H1 (cell line): ENCODE data around the gene CD34. TPM values are rescaled to one million over a fixed set of nuclear protein-coding genes. Genes with fewer than 3 reads are reported as not detected.

Source experiments
- CTCF ChIA-PET: fragments of 300-600 bp; sonication (Branson Sonifier 250); formaldehyde crosslinking; loops from one replicate; lab custom pipeline; 2021; ENCODE audit not compliant: partially characterized antibody; lab: Charles Lee
- POLR2A ChIA-PET: fragments of 300-600 bp; sonication (Branson Sonifier 250); formaldehyde crosslinking; loops from one replicate; lab custom pipeline; 2021; ENCODE audit warnings: inconsistent platforms; ENCODE audit not compliant: partially characterized antibody; lab: Charles Lee
- DNase-seq, 2 experiments: peaks; one replicate each; pipeline versions ENCODE4 v3.0.0 to v3.0.0-alpha.2; 2010 to 2022; ENCODE audit warnings: low spot score in 2 of 2, low read depth in 1 of 2, mixed read lengths in 1 of 2
- FAIRE-seq: peaks from 2 replicates; lab custom pipeline; 2011; peaks lifted over from hg19 to GRCh38; lab: Jason Lieb, UNC
- H2AFZ ChIP-seq: 2 replicates; pipeline ENCODE4 v1.8.1; 2012; ENCODE audit warnings: low read length, inconsistent platforms
- H2AK5ac ChIP-seq: 2 replicates; pipeline ENCODE4 v1.6.1; 2013; ENCODE audit warnings: low read depth, low read length
- H2BK120ac ChIP-seq: replicated peaks from 2 replicates; pipeline ENCODE3; 2013; ENCODE audit warnings: low read depth, low read length, inconsistent platforms
- H2BK12ac ChIP-seq: 2 replicates; pipeline ENCODE4 v1.6.1; 2013; ENCODE audit warnings: low read depth, low read length
- H2BK15ac ChIP-seq: 2 replicates; pipeline ENCODE4 v1.6.1; 2013; ENCODE audit warnings: low read length
- H2BK20ac ChIP-seq: 2 replicates; pipeline ENCODE4 v1.6.1; 2013; ENCODE audit warnings: low read length
- H2BK5ac ChIP-seq: 2 replicates; pipeline ENCODE4 v1.6.1; 2013; ENCODE audit warnings: low read depth, low read length
- H3K14ac ChIP-seq: 2 replicates; pipeline ENCODE4 v1.6.1; 2013; ENCODE audit warnings: inconsistent platforms; ENCODE audit not compliant: insufficient read length
- H3K18ac ChIP-seq: 2 replicates; pipeline ENCODE4 v1.6.1; 2013; ENCODE audit warnings: low read length; ENCODE audit errors: extremely low read depth
- H3K23ac ChIP-seq: 2 replicates; pipeline ENCODE4 v1.6.1; 2013; ENCODE audit warnings: inconsistent platforms; ENCODE audit not compliant: insufficient read length
- H3K23me2 ChIP-seq: 2 replicates; pipeline ENCODE4 v1.6.1; 2013; ENCODE audit warnings: low read depth, low read length
- H3K27ac ChIP-seq: 2 replicates; pipeline ENCODE4 v1.6.1; 2011; ENCODE audit warnings: low read depth, low read length, inconsistent platforms
- H3K27me3 ChIP-seq, 4 experiments: replicated peaks in 1 of 4; 1 replicate in 1 of 4; 2 replicates in 3 of 4; pipeline versions ENCODE4 v1.6.1 to v1.8.1; 2011 to 2013; ENCODE audit warnings: low read length in 3 of 4, mild to moderate bottlenecking in 3 of 4, inconsistent platforms in 2 of 4, mixed read lengths in 2 of 4, moderate library complexity in 1 of 4; ENCODE audit not compliant: control insufficient read depth in 3 of 4, insufficient read depth in 3 of 4; ENCODE audit errors: extremely low read depth in 1 of 4
- H3K36me3 ChIP-seq, 4 experiments: 2 replicates each; pipeline versions ENCODE4 v1.6.1 to v1.8.1; 2011 to 2013; ENCODE audit warnings: mild to moderate bottlenecking in 4 of 4, low read length in 3 of 4, moderate library complexity in 2 of 4, control low read depth in 1 of 4, inconsistent platforms in 1 of 4; ENCODE audit not compliant: insufficient read depth in 4 of 4, control insufficient read depth in 2 of 4
- H3K4ac ChIP-seq: replicated peaks from 2 replicates; pipeline ENCODE3; 2013; ENCODE audit warnings: low read length, low read depth, mixed read lengths, inconsistent platforms; ENCODE audit not compliant: insufficient read length
- H3K4me1 ChIP-seq, 4 experiments: replicated peaks in 1 of 4; 1 replicate in 1 of 4; 2 replicates in 3 of 4; pipeline versions ENCODE4 v1.6.1 to v1.8.1; 2011 to 2013; ENCODE audit warnings: low read length in 3 of 4, inconsistent platforms in 2 of 4, mixed read lengths in 1 of 4; ENCODE audit not compliant: insufficient read depth in 4 of 4, control insufficient read depth in 3 of 4
- H3K4me2 ChIP-seq, 2 experiments: 2 replicates each; pipeline versions ENCODE4 v1.6.1 to v1.8.1; 2011 to 2013; ENCODE audit warnings: low read depth in 2 of 2, low read length in 2 of 2, control low read depth in 1 of 2, inconsistent platforms in 1 of 2, mild to moderate bottlenecking in 1 of 2; ENCODE audit not compliant: insufficient read depth in 1 of 2
- H3K4me3 ChIP-seq, 4 experiments: fragments of 200-600, 300-600 bp in 1 of 4; sonication (generic), shearing (Covaris generic), sonication (Bioruptor Twin) in 1 of 4; 2 replicates each; pipeline versions ENCODE4 v1.5.1 to v1.8.1; 2011 to 2016; ENCODE audit warnings: low read length in 4 of 4, low read depth in 3 of 4, control low read depth in 2 of 4, inconsistent platforms in 2 of 4, mild to moderate bottlenecking in 2 of 4, mixed read lengths in 1 of 4, moderate library complexity in 1 of 4; ENCODE audit not compliant: insufficient read depth in 2 of 4; ENCODE audit errors: extremely low read depth in 1 of 4
- H3K56ac ChIP-seq: replicated peaks from 2 replicates; pipeline ENCODE3; 2013; ENCODE audit warnings: low read depth, mild to moderate bottlenecking, mixed read lengths, low read length, inconsistent platforms; ENCODE audit not compliant: insufficient read length
- H3K79me1 ChIP-seq: 2 replicates; pipeline ENCODE4 v1.6.1; 2013; ENCODE audit warnings: low read depth, low read length, control low read depth
- H3K79me2 ChIP-seq, 2 experiments: 2 replicates each; pipeline versions ENCODE4 v1.6.1 to v1.8.1; 2012 to 2013; ENCODE audit warnings: low read length in 2 of 2, mild to moderate bottlenecking in 2 of 2, inconsistent platforms in 1 of 2; ENCODE audit not compliant: insufficient read depth in 2 of 2, control insufficient read depth in 1 of 2
- H3K9ac ChIP-seq, 4 experiments: replicated peaks in 1 of 4; 1 replicate in 1 of 4; 2 replicates in 3 of 4; pipeline versions ENCODE4 v1.6.1 to v1.8.1; 2011 to 2013; ENCODE audit warnings: low read depth in 3 of 4, low read length in 3 of 4, control low read depth in 2 of 4, mild to moderate bottlenecking in 2 of 4, moderate library complexity in 2 of 4, inconsistent platforms in 1 of 4; ENCODE audit errors: extremely low read depth in 1 of 4
- H3K9me3 ChIP-seq, 2 experiments: 2 replicates each; pipeline versions ENCODE4 v1.6.1 to v1.8.1; 2012 to 2013; ENCODE audit warnings: mild to moderate bottlenecking in 2 of 2, moderate library complexity in 2 of 2, control low read depth in 1 of 2, inconsistent platforms in 1 of 2, low read depth in 1 of 2, low read length in 1 of 2, mixed read lengths in 1 of 2; ENCODE audit not compliant: insufficient read depth in 2 of 2
- H4K20me1 ChIP-seq, 2 experiments: replicated peaks in 1 of 2; 2 replicates each; pipeline versions ENCODE3 to v1.8.1; 2011 to 2013; ENCODE audit warnings: inconsistent platforms in 2 of 2, low read length in 2 of 2, mild to moderate bottlenecking in 1 of 2; ENCODE audit not compliant: insufficient read depth in 2 of 2, control insufficient read depth in 1 of 2
- H4K5ac ChIP-seq: 2 replicates; pipeline ENCODE4 v1.6.1; 2013; ENCODE audit warnings: low read length, low read depth, mixed read lengths, inconsistent platforms; ENCODE audit not compliant: insufficient read length
- H4K8ac ChIP-seq: 2 replicates; pipeline ENCODE4 v1.8.0; 2013; ENCODE audit warnings: mild to moderate bottlenecking, moderate library complexity, low read length, inconsistent platforms; ENCODE audit not compliant: insufficient read depth; ENCODE audit errors: extremely low read depth
- H4K91ac ChIP-seq: replicated peaks from 2 replicates; pipeline ENCODE3; 2013; ENCODE audit warnings: low read length, mixed read lengths, inconsistent platforms; ENCODE audit not compliant: insufficient read length
- BACH1 ChIP-seq: IDR thresholded peaks from 2 replicates; pipeline ENCODE4 v1.6.1; 2012; ENCODE audit warnings: low read length, improper control_type of control experiment
- CBX8 ChIP-seq: fragments of 300-800, 300-1000 bp; sonication (generic); IDR thresholded peaks from 2 replicates; pipeline ENCODE4 v1.7.1; 2016; ENCODE audit warnings: low read depth, low read length, borderline replicate concordance
- EZH2 ChIP-seq: fragments of 200-600 bp; sonication (generic); IDR thresholded peaks from 2 replicates; pipeline ENCODE4 v1.7.1; 2012; ENCODE audit warnings: low read depth, mild to moderate bottlenecking, moderate library complexity, low read length, inconsistent platforms; ENCODE audit not compliant: severe bottlenecking
- HDAC6 ChIP-seq: IDR thresholded peaks from one replicate; pipeline ENCODE4 v1.7.1; 2012; ENCODE audit warnings: low read depth, mild to moderate bottlenecking, inconsistent platforms, low read length, moderate library complexity
- NRF1 ChIP-seq: IDR thresholded peaks from 2 replicates; pipeline ENCODE4 v1.6.1; 2011; ENCODE audit warnings: mild to moderate bottlenecking, low read depth, low read length, improper control_type of control experiment
- PHF8 ChIP-seq: fragments of 200-600 bp; sonication (generic); conservative IDR thresholded peaks from 2 replicates; pipeline ENCODE4 v1.7.1; 2012; ENCODE audit warnings: low read depth, mild to moderate bottlenecking, inconsistent platforms, low read length, moderate library complexity
- SIN3A ChIP-seq, 2 experiments: IDR thresholded peaks in 1 of 2; conservative IDR thresholded peaks in 1 of 2; 2 replicates each; pipeline ENCODE4 v1.6.1; 2011 to 2012; ENCODE audit warnings: low read length in 2 of 2, improper control_type of control experiment in 1 of 2, low read depth in 1 of 2, mild to moderate bottlenecking in 1 of 2
- TAF1 ChIP-seq: IDR thresholded peaks from 2 replicates; pipeline ENCODE4 v1.6.1; 2011; ENCODE audit warnings: mild to moderate bottlenecking, low read depth, low read length
- TEAD4 ChIP-seq: IDR thresholded peaks from 2 replicates; pipeline ENCODE4 v1.6.1; 2012; ENCODE audit warnings: low read depth, low read length, inconsistent platforms, mixed read lengths
- WGBS, 2 experiments: shearing (Covaris generic) in 1 of 2; methylation state at CpG; one replicate each; pipeline versions ENCODE4 v1.1.6 to v1.1.7; 2013 to 2015; ENCODE audit warnings: low lambda C conversion rate in 2 of 2, mixed read lengths in 2 of 2, inconsistent platforms in 1 of 2, low coverage in 1 of 2, missing lambda C conversion rate in 1 of 2; ENCODE audit not compliant: insufficient replicate concordance in 2 of 2, insufficient coverage in 1 of 2, insufficient read length in 1 of 2; ENCODE audit errors: extremely low coverage in 1 of 2, missing lambda C conversion rate in 1 of 2; 5-methylcytosine and 5-hydroxymethylcytosine counted together
- polyA plus RNA-seq, 7 experiments: library from polyadenylated mRNA; depleted of rRNA in 3 of 7; stranded (reverse) in 5 of 7; unstranded in 2 of 7; fragments of >200 nt in 5 of 7; fragments of 200-250 nt in 2 of 7; gene quantifications; 1 replicate in 5 of 7; 2 replicates in 1 of 7; 4 replicates in 1 of 7; pipeline versions ENCODE4 v1.2.1 to v1.2.3, GENCODE V29; 2011 to 2013; ENCODE audit warnings: missing spikeins in 2 of 7, mixed read lengths in 2 of 7
- total RNA-seq: library from RNA; stranded (reverse); fragmentation: NEBNext Ultra II Directional; extraction: Animal tissue kit (Norgen Biotek cat#: 25700); gene quantifications from 2 replicates; pipeline ENCODE4 v1.2.1, GENCODE V29; 2021

Gene CD34
- total and polyA plus RNA-seq, 2 of the 8 experiments (the other 6 are each of a cell fraction or from before 2014, with no cell fraction given): 0.39 to 0.54 TPM

GRCh38 chr1:207849646-207850045, 61.3 kb downstream of the CD34 start:
- Histone ChIP-seq H3K4me2 (no peak overlapping the region), H3K9me3 (no peaks in the 10 kb centered on the region), H3K23me2 (no peaks in the 10 kb centered on the region), H2BK20ac (no peak overlapping the region), H2AFZ (no peak overlapping the region), H3K36me3 (no peaks in the 10 kb centered on the region), H4K20me1 (no peaks in the 10 kb centered on the region), H3K14ac (no peak overlapping the region), H3K79me1 (no peaks in the 10 kb centered on the region), H3K27me3 (no peaks in the 10 kb centered on the region), H3K56ac (no peak overlapping the region), H2BK12ac (no peak overlapping the region), H4K8ac (no peak overlapping the region), H3K79me2 (no peaks in the 10 kb centered on the region), H3K27ac (no peak overlapping the region), H3K9ac (no peak overlapping the region), H4K5ac (no peak overlapping the region), H2BK15ac (no peak overlapping the region), H2BK120ac (no peak overlapping the region), H3K23ac (no peak overlapping the region), H3K4me1 (peaks cover 0 to 3% (median 0%) of the 10 kb centered on the region in 4 experiments; a peak in 1 of 7 replicates), H2BK5ac (no peak overlapping the region), H4K91ac (no peak overlapping the region), H2AK5ac (no peak overlapping the region), H3K18ac (no peak overlapping the region), H3K4me3 (no peak overlapping the region), H3K4ac (no peak overlapping the region)
- ChIA-PET POLR2A (no interaction called here), CTCF (interaction anchor here (1.1 to 2.6 kb wide), 4 partner anchors 10 to 20 kb away, joined by 4 to 10 read pairs (median 7); no protein-coding TSS in a partner anchor)
- WGBS, 2 experiments: 84% methylated on average over 8 of the region's 8 CpGs; no CpG with 5 or more reads in 1 of the 2 experiments
- DNase-seq: no peak
- TF ChIP-seq CBX8 (no peak), PHF8 (no peak), TAF1 (no peak), HDAC6 (no peak), NRF1 (no peak), SIN3A (conservative IDR thresholded peaks at IDR 0.05 in 1 of 2, IDR thresholded peaks at IDR 0.05 in 1 of 2; ENCODE audit: low read depth in 1 of 2, low read length in 2 of 2) (no peak), EZH2 (no peak), BACH1 (no peak), TEAD4 (no peak)
- FAIRE-seq: no peak
